ENCODE measurements around the gene PTCH1.

The PTCH1 gene

GRCh38 chr9:95499046-95499676 lies 17.6 kb downstream of the PTCH1 start:
- DNase-seq (ENCODE audit: low read depth, low spot score), result no peak
- in situ Hi-C loops (cut with HindIII; ENCODE audit: low sequenced_read_pairs), result no loop called here
- no peak for TF ChIP-seq CTCF (IDR thresholded peaks at IDR 0.05; ENCODE audit: low read depth, low read length)
- H3K4me3 ChIP-seq (ENCODE audit: low read depth, low read length), result no peak overlapping the region

GRCh38 chr9:95498641-95499040 lies 18.1 kb downstream of the PTCH1 start:
- in situ Hi-C loops (cut with HindIII; ENCODE audit: low sequenced_read_pairs), result no loop called here
- peak; percentile 30 for DNase-seq (ENCODE audit: low read depth, low spot score)
- no peak overlapping the region for H3K4me3 ChIP-seq (ENCODE audit: low read depth, low read length)
- TF ChIP-seq CTCF (IDR thresholded peaks at IDR 0.05; ENCODE audit: low read depth, low read length), result no peak

- H3K4me3 ChIP-seq (ENCODE audit: low read depth, low read length), result no peak overlapping the region
- no peak for TF ChIP-seq CTCF (IDR thresholded peaks at IDR 0.05; ENCODE audit: low read depth, low read length)
- no peak for DNase-seq (ENCODE audit: low read depth, low spot score)
- in situ Hi-C loops (cut with HindIII; ENCODE audit: low sequenced_read_pairs), result no loop called here
Measured at GRCh38 chr9:95497772-95498171, 19.0 kb downstream of the PTCH1 start.

- in situ Hi-C loops (cut with HindIII; ENCODE audit: low sequenced_read_pairs), result no loop called here
- no peak for TF ChIP-seq CTCF (IDR thresholded peaks at IDR 0.05; ENCODE audit: low read depth, low read length)
- no peak for DNase-seq (ENCODE audit: low read depth, low spot score)
- H3K4me3 ChIP-seq (ENCODE audit: low read depth, low read length), result no peak overlapping the region
Measured at GRCh38 chr9:95496687-95497086, 20.1 kb downstream of the PTCH1 start.

GRCh38 chr9:95495961-95496360 lies 20.8 kb downstream of the PTCH1 start:
- TF ChIP-seq CTCF (IDR thresholded peaks at IDR 0.05; ENCODE audit: low read depth, low read length), result no peak
- in situ Hi-C loops (cut with HindIII; ENCODE audit: low sequenced_read_pairs), result no loop called here
- no peak for DNase-seq (ENCODE audit: low read depth, low spot score)
- no peak overlapping the region for H3K4me3 ChIP-seq (ENCODE audit: low read depth, low read length)

GRCh38 chr9:95495529-95495928 lies 21.2 kb downstream of the PTCH1 start:
- H3K4me3 ChIP-seq (ENCODE audit: low read depth, low read length), result no peak overlapping the region
- in situ Hi-C loops (cut with HindIII; ENCODE audit: low sequenced_read_pairs), result no loop called here
- no peak for TF ChIP-seq CTCF (IDR thresholded peaks at IDR 0.05; ENCODE audit: low read depth, low read length)
- DNase-seq (ENCODE audit: low read depth, low spot score), result no peak
